ENCODE measurements around the gene TTC28.

Gene TTC28

DNA sequence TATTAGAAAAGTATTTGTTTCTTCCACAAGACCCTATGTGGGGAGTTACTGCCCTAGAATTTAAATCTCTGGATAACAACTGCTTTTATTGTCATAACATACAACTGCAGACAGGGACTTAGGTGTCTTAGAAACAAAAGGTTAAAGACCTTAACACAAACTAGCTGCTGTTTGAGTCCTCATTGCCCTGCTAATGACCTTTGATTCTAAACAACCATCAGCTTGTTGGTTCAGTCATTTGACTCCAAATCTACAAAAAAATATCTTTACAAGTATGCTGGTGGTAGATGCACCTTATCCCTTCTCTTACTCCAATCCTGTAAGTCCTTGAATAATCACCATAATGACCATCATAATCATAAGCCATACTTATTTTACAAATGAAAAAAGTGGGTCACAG, 383.2 kb downstream of the TTC28 start:
- Histone ChIP-seq H3K4me3 (ENCODE audit: low read length) (no peak overlapping the region), H3K36me3 (ENCODE audit: control insufficient read depth, insufficient read depth, low read length) (no peaks in the 10 kb centered on the region)

DNA sequence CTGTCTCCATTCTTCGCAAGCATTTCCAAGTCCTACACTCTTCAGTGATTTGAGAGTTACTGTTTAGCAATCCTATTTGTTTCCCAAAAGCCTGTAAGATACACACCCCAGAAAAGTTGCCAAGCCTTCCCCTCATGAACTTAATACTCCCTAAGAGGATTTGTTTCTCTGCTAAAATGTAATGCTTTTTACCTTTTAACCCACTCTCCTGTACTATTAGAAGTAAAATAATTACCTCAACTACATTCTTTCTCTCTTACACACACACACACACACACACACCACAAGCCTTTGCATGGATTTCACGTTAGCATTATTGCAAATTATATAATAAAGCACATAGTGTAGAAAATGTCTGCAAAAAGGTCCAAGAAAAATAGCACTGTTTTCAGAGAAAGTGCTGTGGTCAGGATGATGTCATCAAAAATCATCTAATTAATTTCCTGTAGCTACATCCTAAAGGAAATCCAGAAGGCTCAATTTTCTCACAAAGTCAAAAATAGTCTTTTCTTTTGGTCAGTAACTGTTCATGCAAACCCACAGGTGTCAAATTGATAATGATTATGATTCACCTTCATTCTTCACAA, 396.5 kb downstream of the TTC28 start:
- no peak overlapping the region for H3K23ac ChIP-seq (ENCODE audit: low read length)
- H2BK120ac ChIP-seq (ENCODE audit: low read depth, low read length) = no peak overlapping the region
- no peaks in the 10 kb centered on the region for H3K79me1 ChIP-seq (ENCODE audit: low read length)
- no peak overlapping the region for H2AK5ac ChIP-seq (ENCODE audit: low read length)
- H3K4me2 ChIP-seq (ENCODE audit: low read length) = no peak overlapping the region
- H3K4ac ChIP-seq (ENCODE audit: low read depth, low read length) = no peak overlapping the region
- H4K8ac ChIP-seq (ENCODE audit: low read depth, low read length) = no peak overlapping the region
- DNase-seq = no peak
- H2BK5ac ChIP-seq (ENCODE audit: low read length) = no peak overlapping the region
- H3K79me2 ChIP-seq (ENCODE audit: control insufficient read depth, insufficient read depth, low read length) = no peaks in the 10 kb centered on the region
- H3K27me3 ChIP-seq (ENCODE audit: insufficient read depth, low read length, poor library complexity) = no peaks in the 10 kb centered on the region
- H3K56ac ChIP-seq (ENCODE audit: low read length) = no peak overlapping the region
- no peak overlapping the region for H3K27ac ChIP-seq (ENCODE audit: low read depth, low read length)
- H3K4me1 ChIP-seq (ENCODE audit: control insufficient read depth, low read depth, low read length) = no peaks in the 10 kb centered on the region
- no CpG with 5 or more reads among the region's 2 CpGs for WGBS (ENCODE audit: extremely low coverage, insufficient coverage, low lambda C conversion rate)
- H4K5ac ChIP-seq (ENCODE audit: low read length) = no peak overlapping the region
- no peak overlapping the region for H3K4me3 ChIP-seq (ENCODE audit: low read length)
- no peaks in the 10 kb centered on the region for H3K36me3 ChIP-seq (ENCODE audit: control insufficient read depth, insufficient read depth, low read length)
- no peak overlapping the region for H3K18ac ChIP-seq (ENCODE audit: low read length)
- H3K9ac ChIP-seq (ENCODE audit: low read length) = no peak overlapping the region
- H2BK15ac ChIP-seq (replicated peaks; ENCODE audit: low read depth) = no peak overlapping the region

More for the DNA sequence above, 383.2 kb downstream of the TTC28 start:
- Histone ChIP-seq H2BK5ac (ENCODE audit: low read length) (no peak overlapping the region), H3K4ac (ENCODE audit: low read depth, low read length) (no peak overlapping the region), H4K8ac (ENCODE audit: low read depth, low read length) (no peak overlapping the region), H2AK5ac (ENCODE audit: low read length) (no peak overlapping the region), H3K4me2 (ENCODE audit: low read length) (no peak overlapping the region), H3K27me3 (ENCODE audit: insufficient read depth, low read length, poor library complexity) (no peaks in the 10 kb centered on the region), H3K56ac (ENCODE audit: low read length) (no peak overlapping the region), H4K5ac (ENCODE audit: low read length) (no peak overlapping the region), H3K18ac (ENCODE audit: low read length) (no peak overlapping the region), H3K23ac (ENCODE audit: low read length) (no peak overlapping the region), H2BK120ac (ENCODE audit: low read depth, low read length) (no peak overlapping the region), H3K79me1 (ENCODE audit: low read length) (no peaks in the 10 kb centered on the region), H3K27ac (ENCODE audit: low read depth, low read length) (no peak overlapping the region), H2BK15ac (replicated peaks; ENCODE audit: low read depth) (no peak overlapping the region), H3K79me2 (ENCODE audit: control insufficient read depth, insufficient read depth, low read length) (no peaks in the 10 kb centered on the region), H3K4me1 (ENCODE audit: control insufficient read depth, low read depth, low read length) (no peaks in the 10 kb centered on the region), H3K9ac (ENCODE audit: low read length) (no peak overlapping the region)
- DNase-seq = no peak

GRCh38 chr22:28282405-28283067, 397.1 kb downstream of the TTC28 start:
- H3K56ac ChIP-seq (ENCODE audit: low read length) = no peak overlapping the region
- no peaks in the 10 kb centered on the region for H3K79me1 ChIP-seq (ENCODE audit: low read length)
- no peak overlapping the region for H3K4ac ChIP-seq (ENCODE audit: low read depth, low read length)
- no peak overlapping the region for H3K23ac ChIP-seq (ENCODE audit: low read length)
- no peak for DNase-seq
- H3K4me2 ChIP-seq (ENCODE audit: low read length) = no peak overlapping the region
- H2AK5ac ChIP-seq (ENCODE audit: low read length) = no peak overlapping the region
- no peaks in the 10 kb centered on the region for H3K27me3 ChIP-seq (ENCODE audit: insufficient read depth, low read length, poor library complexity)
- no peak overlapping the region for H3K4me3 ChIP-seq (ENCODE audit: low read length)
- no peak overlapping the region for H3K18ac ChIP-seq (ENCODE audit: low read length)
- no peak overlapping the region for H3K27ac ChIP-seq (ENCODE audit: low read depth, low read length)
- H3K9ac ChIP-seq (ENCODE audit: low read length) = no peak overlapping the region
- H4K8ac ChIP-seq (ENCODE audit: low read depth, low read length) = no peak overlapping the region
- no peaks in the 10 kb centered on the region for H3K79me2 ChIP-seq (ENCODE audit: control insufficient read depth, insufficient read depth, low read length)
- H2BK15ac ChIP-seq (replicated peaks; ENCODE audit: low read depth) = no peak overlapping the region
- no peak overlapping the region for H2BK5ac ChIP-seq (ENCODE audit: low read length)
- no peaks in the 10 kb centered on the region for H3K4me1 ChIP-seq (ENCODE audit: control insufficient read depth, low read depth, low read length)
- no peaks in the 10 kb centered on the region for H3K36me3 ChIP-seq (ENCODE audit: control insufficient read depth, insufficient read depth, low read length)
- H4K5ac ChIP-seq (ENCODE audit: low read length) = no peak overlapping the region
- H2BK120ac ChIP-seq (ENCODE audit: low read depth, low read length) = no peak overlapping the region
- WGBS (ENCODE audit: extremely low coverage, insufficient coverage, low lambda C conversion rate) = no CpG with 5 or more reads among the region's 3 CpGs

GRCh38 chr22:28279888-28280287, 399.8 kb downstream of the TTC28 start:
- no peak overlapping the region for H3K9ac ChIP-seq (ENCODE audit: low read length)
- H2BK5ac ChIP-seq (ENCODE audit: low read length) = no peak overlapping the region
- no peak overlapping the region for H2AK5ac ChIP-seq (ENCODE audit: low read length)
- no peak overlapping the region for H3K56ac ChIP-seq (ENCODE audit: low read length)
- no peaks in the 10 kb centered on the region for H3K36me3 ChIP-seq (ENCODE audit: control insufficient read depth, insufficient read depth, low read length)
- no peaks in the 10 kb centered on the region for H3K79me1 ChIP-seq (ENCODE audit: low read length)
- H3K18ac ChIP-seq (ENCODE audit: low read length) = no peak overlapping the region
- H3K4me1 ChIP-seq (ENCODE audit: control insufficient read depth, low read depth, low read length) = no peaks in the 10 kb centered on the region
- H3K79me2 ChIP-seq (ENCODE audit: control insufficient read depth, insufficient read depth, low read length) = no peaks in the 10 kb centered on the region
- H3K4me2 ChIP-seq (ENCODE audit: low read length) = no peak overlapping the region
- DNase-seq = no peak
- no peak overlapping the region for H3K27ac ChIP-seq (ENCODE audit: low read depth, low read length)
- no peak overlapping the region for H3K4me3 ChIP-seq (ENCODE audit: low read length)
- H2BK120ac ChIP-seq (ENCODE audit: low read depth, low read length) = no peak overlapping the region
- H3K4ac ChIP-seq (ENCODE audit: low read depth, low read length) = no peak overlapping the region
- H4K5ac ChIP-seq (ENCODE audit: low read length) = no peak overlapping the region
- H3K27me3 ChIP-seq (ENCODE audit: insufficient read depth, low read length, poor library complexity) = no peaks in the 10 kb centered on the region
- H3K23ac ChIP-seq (ENCODE audit: low read length) = no peak overlapping the region
- 100% methylated on average over 1 of the region's 2 CpGs for WGBS (ENCODE audit: extremely low coverage, insufficient coverage, low lambda C conversion rate)
- no peak overlapping the region for H2BK15ac ChIP-seq (replicated peaks; ENCODE audit: low read depth)
- no peak overlapping the region for H4K8ac ChIP-seq (ENCODE audit: low read depth, low read length)

DNA sequence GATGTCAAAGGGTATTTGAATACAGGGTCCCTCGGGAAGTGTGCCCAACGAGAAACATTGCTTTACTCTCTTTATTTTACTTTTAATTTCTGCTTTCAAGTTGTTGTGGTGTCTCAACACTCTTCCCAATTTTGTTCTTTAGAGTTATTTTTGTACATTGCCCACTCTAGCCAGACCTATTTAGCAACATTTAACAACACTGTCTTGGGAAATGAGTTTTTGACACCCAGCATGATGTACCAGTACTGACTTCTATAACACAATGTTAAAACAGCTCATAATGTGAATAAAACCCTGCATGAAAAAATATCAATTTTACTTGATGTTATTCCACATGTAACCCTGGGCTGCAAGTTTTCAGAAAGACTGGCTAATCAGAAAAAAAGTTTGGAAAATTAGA, 410.4 kb downstream of the TTC28 start:
- Histone ChIP-seq H4K8ac (ENCODE audit: low read depth, low read length) (no peak overlapping the region), H3K18ac (ENCODE audit: low read length) (no peak overlapping the region), H3K9ac (ENCODE audit: low read length) (no peak overlapping the region), H3K23ac (ENCODE audit: low read length) (no peak overlapping the region), H2BK15ac (replicated peaks; ENCODE audit: low read depth) (no peak overlapping the region), H3K79me1 (ENCODE audit: low read length) (no peaks in the 10 kb centered on the region), H2BK120ac (ENCODE audit: low read depth, low read length) (no peak overlapping the region), H3K56ac (ENCODE audit: low read length) (no peak overlapping the region), H3K4me1 (ENCODE audit: control insufficient read depth, low read depth, low read length) (no peaks in the 10 kb centered on the region), H3K27ac (ENCODE audit: low read depth, low read length) (no peak overlapping the region), H2AK5ac (ENCODE audit: low read length) (no peak overlapping the region), H2BK5ac (ENCODE audit: low read length) (no peak overlapping the region), H3K4ac (ENCODE audit: low read depth, low read length) (no peak overlapping the region), H3K79me2 (ENCODE audit: control insufficient read depth, insufficient read depth, low read length) (no peaks in the 10 kb centered on the region), H3K36me3 (ENCODE audit: control insufficient read depth, insufficient read depth, low read length) (no peaks in the 10 kb centered on the region), H3K27me3 (ENCODE audit: insufficient read depth, low read length, poor library complexity) (no peaks in the 10 kb centered on the region), H3K4me2 (ENCODE audit: low read length) (no peak overlapping the region), H4K5ac (ENCODE audit: low read length) (no peak overlapping the region), H3K4me3 (ENCODE audit: low read length) (no peak overlapping the region)
- WGBS (ENCODE audit: extremely low coverage, insufficient coverage, low lambda C conversion rate) = no CpG with 5 or more reads among the region's 2 CpGs
- DNase-seq = no peak

DNA sequence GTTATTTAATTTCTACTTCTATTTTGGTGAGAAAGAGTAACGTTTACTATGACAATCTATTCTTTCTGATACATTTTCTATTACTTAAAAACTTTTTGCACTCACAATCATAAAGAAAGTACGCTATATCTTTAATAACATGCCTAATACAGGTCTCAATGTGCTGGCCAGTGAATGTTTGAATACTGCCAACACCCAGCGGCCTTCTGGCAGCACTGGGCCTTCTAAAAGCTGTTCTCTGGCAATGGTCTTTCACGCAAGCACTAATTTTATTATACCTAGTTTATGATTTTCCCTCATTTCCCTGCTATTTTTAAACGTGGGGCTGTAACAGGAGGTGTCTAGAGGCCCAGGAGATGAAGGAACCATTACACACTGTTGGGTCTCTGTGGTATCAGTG, 410.8 kb downstream of the TTC28 start:
- H4K5ac ChIP-seq (ENCODE audit: low read length) = no peak overlapping the region
- no peak overlapping the region for H3K4me2 ChIP-seq (ENCODE audit: low read length)
- H3K27ac ChIP-seq (ENCODE audit: low read depth, low read length) = no peak overlapping the region
- H2AK5ac ChIP-seq (ENCODE audit: low read length) = no peak overlapping the region
- no peak overlapping the region for H2BK5ac ChIP-seq (ENCODE audit: low read length)
- H3K4me3 ChIP-seq (ENCODE audit: low read length) = no peak overlapping the region
- H4K8ac ChIP-seq (ENCODE audit: low read depth, low read length) = no peak overlapping the region
- H3K36me3 ChIP-seq (ENCODE audit: control insufficient read depth, insufficient read depth, low read length) = no peaks in the 10 kb centered on the region
- H3K4me1 ChIP-seq (ENCODE audit: control insufficient read depth, low read depth, low read length) = no peaks in the 10 kb centered on the region
- no peaks in the 10 kb centered on the region for H3K27me3 ChIP-seq (ENCODE audit: insufficient read depth, low read length, poor library complexity)
- H2BK120ac ChIP-seq (ENCODE audit: low read depth, low read length) = no peak overlapping the region
- no peak overlapping the region for H3K23ac ChIP-seq (ENCODE audit: low read length)
- no peak overlapping the region for H3K56ac ChIP-seq (ENCODE audit: low read length)
- H2BK15ac ChIP-seq (replicated peaks; ENCODE audit: low read depth) = no peak overlapping the region
- H3K4ac ChIP-seq (ENCODE audit: low read depth, low read length) = no peak overlapping the region
- no peak for DNase-seq
- H3K18ac ChIP-seq (ENCODE audit: low read length) = no peak overlapping the region
- no peaks in the 10 kb centered on the region for H3K79me2 ChIP-seq (ENCODE audit: control insufficient read depth, insufficient read depth, low read length)
- H3K9ac ChIP-seq (ENCODE audit: low read length) = no peak overlapping the region
- no peaks in the 10 kb centered on the region for H3K79me1 ChIP-seq (ENCODE audit: low read length)
- WGBS (ENCODE audit: extremely low coverage, insufficient coverage, low lambda C conversion rate) = no CpG with 5 or more reads among the region's 5 CpGs

Measured in mesendoderm (in vitro differentiated cells).